ENCODE results near the gene ZNF385C.

The ZNF385C gene

GRCh38 chr17:42047343-42047742, 50.9 kb downstream of the ZNF385C start:
- no peak overlapping the region for H2AFZ ChIP-seq (ENCODE audit: low read depth, low read length)
- H3K27me3 ChIP-seq (ENCODE audit: insufficient read depth, low read length, poor library complexity) = peaks cover 15% of the 10 kb centered on the region
- DNase-seq (no peak), ATAC-seq (ENCODE audit: insufficient read depth, low read depth) (no peak)
- no peak overlapping the region for H3K9ac ChIP-seq (ENCODE audit: low read depth, low read length)
- H3K27ac ChIP-seq (ENCODE audit: low read length) = no peak overlapping the region
- H3K4me3 ChIP-seq (ENCODE audit: low read depth in 1 of 2, low read length in 2 of 2) = no peak overlapping the region
- no peaks in the 10 kb centered on the region for H3K36me3 ChIP-seq (ENCODE audit: insufficient read depth, low read length)
- H3K9me3 ChIP-seq (ENCODE audit: insufficient read depth, low read length, severe bottlenecking) = no peaks in the 10 kb centered on the region
- H3K79me2 ChIP-seq (ENCODE audit: insufficient read depth, low read length) = no peaks in the 10 kb centered on the region
- H3K4me2 ChIP-seq (ENCODE audit: insufficient read depth, low read length) = no peak overlapping the region
- H4K20me1 ChIP-seq (ENCODE audit: insufficient read depth, low read length) = peaks cover 7% of the 10 kb centered on the region; the same call in 1 of the 2 replicates
- TF ChIP-seq EZH2 (IDR thresholded peaks at IDR 0.05; ENCODE audit: borderline replicate concordance, low read depth, low read length, severe bottlenecking) = no peak
- TF ChIP-seq, protein P1, sequence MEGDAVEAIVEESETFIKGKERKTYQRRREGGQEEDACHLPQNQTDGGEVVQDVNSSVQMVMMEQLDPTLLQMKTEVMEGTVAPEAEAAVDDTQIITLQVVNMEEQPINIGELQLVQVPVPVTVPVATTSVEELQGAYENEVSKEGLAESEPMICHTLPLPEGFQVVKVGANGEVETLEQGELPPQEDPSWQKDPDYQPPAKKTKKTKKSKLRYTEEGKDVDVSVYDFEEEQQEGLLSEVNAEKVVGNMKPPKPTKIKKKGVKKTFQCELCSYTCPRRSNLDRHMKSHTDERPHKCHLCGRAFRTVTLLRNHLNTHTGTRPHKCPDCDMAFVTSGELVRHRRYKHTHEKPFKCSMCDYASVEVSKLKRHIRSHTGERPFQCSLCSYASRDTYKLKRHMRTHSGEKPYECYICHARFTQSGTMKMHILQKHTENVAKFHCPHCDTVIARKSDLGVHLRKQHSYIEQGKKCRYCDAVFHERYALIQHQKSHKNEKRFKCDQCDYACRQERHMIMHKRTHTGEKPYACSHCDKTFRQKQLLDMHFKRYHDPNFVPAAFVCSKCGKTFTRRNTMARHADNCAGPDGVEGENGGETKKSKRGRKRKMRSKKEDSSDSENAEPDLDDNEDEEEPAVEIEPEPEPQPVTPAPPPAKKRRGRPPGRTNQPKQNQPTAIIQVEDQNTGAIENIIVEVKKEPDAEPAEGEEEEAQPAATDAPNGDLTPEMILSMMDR (IDR thresholded peaks at IDR 0.05; ENCODE audit: borderline replicate concordance, extremely low read depth, low read length, poor library complexity, severe bottlenecking) = no peak
- H3K4me1 ChIP-seq (ENCODE audit: insufficient read depth, low read length) = no peaks in the 10 kb centered on the region

DNA sequence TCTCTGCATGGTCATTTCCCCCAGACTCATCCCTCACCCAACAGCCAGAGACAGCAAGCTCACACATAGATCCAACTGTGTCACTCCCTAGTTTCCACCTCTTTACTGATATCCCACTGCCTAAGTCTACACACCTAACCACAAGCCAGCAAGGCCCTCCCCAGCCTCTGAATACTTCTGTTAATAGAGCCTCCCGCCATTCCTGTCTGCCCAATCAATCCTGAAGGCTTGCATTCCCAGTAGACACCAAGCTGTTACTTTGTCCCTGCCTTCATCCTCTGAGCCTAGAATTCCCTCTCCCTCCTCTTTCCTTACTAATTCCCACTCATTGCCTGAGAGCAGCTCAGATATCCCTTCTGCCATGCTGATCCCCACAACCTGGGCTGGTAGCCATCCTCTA, 52.6 kb downstream of the ZNF385C start:
- DNase-seq = no peak
- H3K79me2 ChIP-seq (ENCODE audit: insufficient read depth, low read length) = no peaks in the 10 kb centered on the region
- H3K4me3 ChIP-seq (ENCODE audit: low read depth in 1 of 2, low read length in 2 of 2) = no peak overlapping the region
- H2AFZ ChIP-seq (ENCODE audit: low read depth, low read length) = no peak overlapping the region
- H3K9me3 ChIP-seq (ENCODE audit: insufficient read depth, low read length, severe bottlenecking) = no peaks in the 10 kb centered on the region
- no peak overlapping the region for H3K4me2 ChIP-seq (ENCODE audit: insufficient read depth, low read length)
- ATAC-seq (ENCODE audit: insufficient read depth, low read depth) = no peak
- no peak for TF ChIP-seq EZH2 (IDR thresholded peaks at IDR 0.05; ENCODE audit: borderline replicate concordance, low read depth, low read length, severe bottlenecking)
- TF ChIP-seq, protein P1 (IDR thresholded peaks at IDR 0.05; ENCODE audit: borderline replicate concordance, extremely low read depth, low read length, poor library complexity, severe bottlenecking) = no peak
- H3K36me3 ChIP-seq (ENCODE audit: insufficient read depth, low read length) = no peaks in the 10 kb centered on the region
- peaks cover 13% of the 10 kb centered on the region for H3K27me3 ChIP-seq (ENCODE audit: insufficient read depth, low read length, poor library complexity)
- H3K4me1 ChIP-seq (ENCODE audit: insufficient read depth, low read length) = no peaks in the 10 kb centered on the region
- no peak overlapping the region for H3K27ac ChIP-seq (ENCODE audit: low read length)
- peaks cover 4% of the 10 kb centered on the region; the same call in 1 of the 2 replicates for H4K20me1 ChIP-seq (ENCODE audit: insufficient read depth, low read length)
- H3K9ac ChIP-seq (ENCODE audit: low read depth, low read length) = no peak overlapping the region

DNA sequence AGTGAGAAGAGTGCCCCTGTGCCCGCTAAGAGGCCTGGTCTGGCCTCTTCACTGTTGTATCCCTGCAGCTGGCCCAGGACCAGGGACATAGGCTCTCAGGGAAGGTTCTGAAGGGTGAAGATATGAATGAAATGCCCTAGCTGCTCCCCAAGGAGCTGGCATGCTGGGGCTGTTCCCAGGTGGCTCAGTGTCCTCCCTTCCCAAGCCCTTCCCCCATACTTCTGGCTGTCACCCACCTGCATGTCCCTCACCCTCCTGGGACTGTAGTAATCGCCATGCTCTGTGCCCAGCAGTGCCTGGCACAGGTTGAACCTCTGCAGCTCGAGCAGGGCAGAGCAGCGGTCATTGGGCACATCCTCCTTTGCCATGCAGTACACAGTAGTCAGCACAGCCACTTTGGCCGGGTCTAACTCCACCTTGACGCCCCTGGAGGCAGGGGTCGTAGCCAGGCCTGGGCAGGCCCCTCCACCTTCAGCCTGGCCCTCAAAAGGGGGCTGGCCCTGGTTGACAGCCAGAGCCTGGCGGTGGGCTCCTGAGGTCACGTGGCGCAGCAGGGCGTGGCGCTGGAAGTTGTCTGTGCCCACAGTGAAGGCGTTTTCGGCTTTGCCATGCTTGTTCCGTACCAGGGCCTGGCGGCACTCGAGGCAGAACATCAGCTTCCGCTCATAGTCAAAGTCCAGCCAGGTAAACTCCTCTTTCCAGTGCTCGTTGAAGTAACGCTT, 55.5 kb downstream of the ZNF385C start:
- Histone ChIP-seq H3K4me2 (ENCODE audit: insufficient read depth, low read length) (no peak overlapping the region), H3K79me2 (ENCODE audit: insufficient read depth, low read length) (no peaks in the 10 kb centered on the region), H3K4me3 (ENCODE audit: low read depth in 1 of 2, low read length in 2 of 2) (no peak overlapping the region), H2AFZ (ENCODE audit: low read depth, low read length) (no peak overlapping the region), H3K9ac (ENCODE audit: low read depth, low read length) (no peak overlapping the region), H3K36me3 (ENCODE audit: insufficient read depth, low read length) (no peaks in the 10 kb centered on the region), H3K27me3 (ENCODE audit: insufficient read depth, low read length, poor library complexity) (no peaks in the 10 kb centered on the region), H4K20me1 (ENCODE audit: insufficient read depth, low read length) (no peaks in the 10 kb centered on the region), H3K27ac (ENCODE audit: low read length) (no peak overlapping the region), H3K9me3 (ENCODE audit: insufficient read depth, low read length, severe bottlenecking) (no peaks in the 10 kb centered on the region), H3K4me1 (ENCODE audit: insufficient read depth, low read length) (no peaks in the 10 kb centered on the region)
- DNase-seq (no peak), ATAC-seq (ENCODE audit: insufficient read depth, low read depth) (no peak)
- TF ChIP-seq, protein P1 (IDR thresholded peaks at IDR 0.05; ENCODE audit: borderline replicate concordance, extremely low read depth, low read length, poor library complexity, severe bottlenecking) = no peak
- TF ChIP-seq EZH2 (IDR thresholded peaks at IDR 0.05; ENCODE audit: borderline replicate concordance, low read depth, low read length, severe bottlenecking) = no peak
